Activated CD4-positive, alpha-beta T cell treated with anti-CD3 and anti-CD28 coated beads for 48 hours (primary cell): ENCODE measurements around the gene AMPD3.

Experiments
- DNase-seq: peaks from one replicate; pipeline ENCODE4 v3.0.0-alpha.2; 2020

AMPD3 gene

GRCh38 chr11:10490032-10490397, 35.0 kb downstream of the AMPD3 start:
- DNase-seq, result no peak

GRCh38 chr11:10490398-10491241, 35.6 kb downstream of the AMPD3 start:
- DNase-seq, result no peak

GRCh38 chr11:10492084-10492483, 37.0 kb downstream of the AMPD3 start:
- no peak for DNase-seq

- DNase-seq, result no peak
Measured at GRCh38 chr11:10493041-10493663, 38.1 kb downstream of the AMPD3 start.

GRCh38 chr11:10494636-10495463, 39.8 kb downstream of the AMPD3 start:
- DNase-seq, result no peak

- no peak for DNase-seq
Measured at GRCh38 chr11:10495464-10495786, 40.4 kb downstream of the AMPD3 start.

GRCh38 chr11:10496296-10496936, 41.4 kb downstream of the AMPD3 start:
- no peak for DNase-seq

- no peak for DNase-seq
Measured at GRCh38 chr11:10497371-10498021, 42.4 kb downstream of the AMPD3 start.

- no peak for DNase-seq
Measured at GRCh38 chr11:10498022-10498400, 42.9 kb downstream of the AMPD3 start.

- DNase-seq, result no peak
Measured at GRCh38 chr11:10498426-10499250, 43.6 kb downstream of the AMPD3 start.

GRCh38 chr11:10499452-10499851, 44.4 kb downstream of the AMPD3 start:
- DNase-seq, result no peak

GRCh38 chr11:10499874-10500601, 45.0 kb downstream of the AMPD3 start:
- DNase-seq, result no peak

GRCh38 chr11:10500757-10501684, 46.0 kb downstream of the AMPD3 start:
- DNase-seq, result no peak

- DNase-seq, result no peak
Measured at GRCh38 chr11:10502065-10502680, 47.1 kb downstream of the AMPD3 start.

GRCh38 chr11:10502770-10503169, 47.7 kb downstream of the AMPD3 start:
- DNase-seq, result no peak

GRCh38 chr11:10503221-10503620, 48.2 kb downstream of the AMPD3 start:
- DNase-seq, result no peak

- DNase-seq, result no peak
Measured at GRCh38 chr11:10503777-10504480, 48.9 kb downstream of the AMPD3 start.

GRCh38 chr11:10504490-10504889, 49.4 kb downstream of the AMPD3 start:
- no peak for DNase-seq
